Activated T-helper 2 cell treated with anti-CD3 and anti-CD28 coated beads, Interferon-gamma antibody, Interleukin-2, Interleukin-4, amounts not matched to agents 10 μg/mL and 5 μg/mL and 100 μg/mL, durations not matched to agents 14 hours and 24 hours and 36 hours (primary cell): Measurements from ENCODE around the gene PCNX1. TPM values are rescaled to one million over a fixed set of nuclear protein-coding genes. Genes with fewer than 3 reads are reported as not detected.
"Not testable (repeated sequence)": the region's sequence is repeated elsewhere in the genome, so short reads cannot be mapped to it uniquely, and the experiment has no call there.

Experiments
- DNase-seq: peaks from one replicate; pipeline ENCODE4 v3.0.0; 2021; ENCODE audit warnings: low spot score
- H3K27ac Mint-ChIP-seq: one replicate; pipeline ENCODE4 v1.8.0; 2021; ENCODE audit warnings: mixed read lengths
- H3K27me3 Mint-ChIP-seq: one replicate; pipeline ENCODE4 v1.8.0; 2021; ENCODE audit warnings: low read depth, mixed read lengths
- H3K36me3 Mint-ChIP-seq: one replicate; pipeline ENCODE4 v1.8.0; 2021; ENCODE audit warnings: low read depth, mixed read lengths
- H3K4me1 Mint-ChIP-seq: one replicate; pipeline ENCODE4 v1.8.0; 2021; ENCODE audit warnings: low read depth, mixed read lengths
- H3K4me3 Mint-ChIP-seq: one replicate; pipeline ENCODE4 v1.8.0; 2021; ENCODE audit warnings: low read depth, mild to moderate bottlenecking, moderate library complexity, mixed read lengths
- H3K9me3 Mint-ChIP-seq: one replicate; pipeline ENCODE4 v1.8.0; 2021; ENCODE audit warnings: mixed read lengths
- intact Hi-C: fragments of 100-400 bp; cut with micrococcal nuclease; formaldehyde crosslinking; loops from one replicate; pipeline ENCODE4 v1.15.1; 2023
- total RNA-seq: library from RNA; stranded (reverse); gene quantifications from 2 replicates; pipeline ENCODE4 v1.2.3, GENCODE V29; 2022

The PCNX1 gene
- total RNA-seq, 1 donor from 2014 or later: 54.5 TPM

GRCh38 chr14:71060274-71060673, 153.0 kb downstream of the PCNX1 start:
- Mint-ChIP-seq H3K27ac (no peak overlapping the region), H3K27me3 (no peaks in the 10 kb centered on the region), H3K4me1 (no peaks in the 10 kb centered on the region), H3K36me3 (peaks cover 80% of the 10 kb centered on the region), H3K4me3 (no peak overlapping the region), H3K9me3 (peaks cover 11% of the 10 kb centered on the region)
- DNase-seq: no peak
- intact Hi-C loops: no loop called here

- Mint-ChIP-seq H3K9me3 (peaks cover 15% of the 10 kb centered on the region), H3K27ac (no peak overlapping the region), H3K4me1 (no peaks in the 10 kb centered on the region), H3K27me3 (no peaks in the 10 kb centered on the region), H3K4me3 (no peak overlapping the region), H3K36me3 (peaks cover 84% of the 10 kb centered on the region)
- intact Hi-C loops: no loop called here
- no peak for DNase-seq
These were observed 153.7 kb downstream of the PCNX1 start for GRCh38 chr14:71060825-71061455.

- DNase-seq: no peak
- H3K4me1 Mint-ChIP-seq: no peaks in the 10 kb centered on the region
- H3K4me3 Mint-ChIP-seq: no peak overlapping the region
- peaks cover 88% of the 10 kb centered on the region for H3K36me3 Mint-ChIP-seq
- H3K27me3 Mint-ChIP-seq: no peaks in the 10 kb centered on the region
- intact Hi-C loops: no loop called here
- H3K9me3 Mint-ChIP-seq: peaks cover 15% of the 10 kb centered on the region
- peak overlapping the region; percentile 36 for H3K27ac Mint-ChIP-seq
These were observed 154.2 kb downstream of the PCNX1 start for GRCh38 chr14:71061458-71061857.

- H3K9me3 Mint-ChIP-seq: peaks cover 15% of the 10 kb centered on the region
- H3K27me3 Mint-ChIP-seq: no peaks in the 10 kb centered on the region
- DNase-seq: no peak
These were observed 155.5 kb downstream of the PCNX1 start for GRCh38 chr14:71062581-71063303.

GRCh38 chr14:71063351-71063750, 156.1 kb downstream of the PCNX1 start:
- Mint-ChIP-seq H3K36me3 (peaks cover 87% of the 10 kb centered on the region), H3K4me1 (no peaks in the 10 kb centered on the region), H3K27ac (no peak overlapping the region), H3K9me3 (peaks cover 15% of the 10 kb centered on the region), H3K27me3 (no peaks in the 10 kb centered on the region), H3K4me3 (no peak overlapping the region)
- intact Hi-C loops: no loop called here
- no peak for DNase-seq

More at GRCh38 chr14:71062581-71063303, 155.5 kb downstream of the PCNX1 start:
- Mint-ChIP-seq H3K36me3 (peaks cover 93% of the 10 kb centered on the region), H3K4me1 (no peaks in the 10 kb centered on the region), H3K27ac (no peak overlapping the region), H3K4me3 (no peak overlapping the region)
- intact Hi-C loops: no loop called here

GRCh38 chr14:71064747-71065146, 157.5 kb downstream of the PCNX1 start:
- H3K27ac Mint-ChIP-seq, H3K4me1 Mint-ChIP-seq, DNase-seq, intact Hi-C loops, H3K27me3 Mint-ChIP-seq, H3K4me3 Mint-ChIP-seq: not testable (repeated sequence)
- H3K36me3 Mint-ChIP-seq: peaks cover 79% of the 10 kb centered on the region
- H3K9me3 Mint-ChIP-seq: peaks cover 15% of the 10 kb centered on the region

- Mint-ChIP-seq H3K9me3 (peaks cover 5% of the 10 kb centered on the region), H3K36me3 (peaks cover 72% of the 10 kb centered on the region), H3K27me3 (no peaks in the 10 kb centered on the region), H3K4me1 (peaks cover 14% of the 10 kb centered on the region), H3K4me3 (no peak overlapping the region), H3K27ac (no peak overlapping the region)
- intact Hi-C loops: no loop called here
- no peak for DNase-seq
These were observed 162.9 kb downstream of the PCNX1 start for GRCh38 chr14:71070169-71070568.

GRCh38 chr14:71071042-71071441, 163.8 kb downstream of the PCNX1 start:
- intact Hi-C loops: no loop called here
- H3K36me3 Mint-ChIP-seq: peaks cover 71% of the 10 kb centered on the region
- H3K4me3 Mint-ChIP-seq: no peak overlapping the region
- H3K27ac Mint-ChIP-seq: no peak overlapping the region
- no peak for DNase-seq
- peaks cover 14% of the 10 kb centered on the region for H3K4me1 Mint-ChIP-seq
- H3K9me3 Mint-ChIP-seq: no peaks in the 10 kb centered on the region
- H3K27me3 Mint-ChIP-seq: no peaks in the 10 kb centered on the region

GRCh38 chr14:71076462-71077092, 169.3 kb downstream of the PCNX1 start:
- Mint-ChIP-seq H3K27ac (no peak overlapping the region), H3K27me3 (no peaks in the 10 kb centered on the region), H3K4me1 (peaks cover 3% of the 10 kb centered on the region), H3K4me3 (no peak overlapping the region), H3K36me3 (peaks cover 86% of the 10 kb centered on the region), H3K9me3 (peaks cover 21% of the 10 kb centered on the region)
- intact Hi-C loops: no loop called here
- DNase-seq: no peak

- Mint-ChIP-seq H3K4me1 (peaks cover 1% of the 10 kb centered on the region), H3K27me3 (no peaks in the 10 kb centered on the region), H3K27ac (no peak overlapping the region), H3K36me3 (peaks cover 93% of the 10 kb centered on the region), H3K9me3 (peaks cover 21% of the 10 kb centered on the region), H3K4me3 (no peak overlapping the region)
- DNase-seq: no peak
- intact Hi-C loops: no loop called here
These were observed 171.2 kb downstream of the PCNX1 start for GRCh38 chr14:71078500-71078899.

- Mint-ChIP-seq H3K4me3 (no peak overlapping the region), H3K36me3 (peaks cover 65% of the 10 kb centered on the region), H3K27ac (no peak overlapping the region), H3K9me3 (no peaks in the 10 kb centered on the region), H3K4me1 (no peaks in the 10 kb centered on the region), H3K27me3 (no peaks in the 10 kb centered on the region)
- DNase-seq: no peak
- intact Hi-C loops: no loop called here
These were observed 179.3 kb downstream of the PCNX1 start for GRCh38 chr14:71086567-71086966.

GRCh38 chr14:71089971-71090370, 182.7 kb downstream of the PCNX1 start:
- intact Hi-C loops: no loop called here
- H3K27ac Mint-ChIP-seq: no peak overlapping the region
- peaks cover 75% of the 10 kb centered on the region for H3K36me3 Mint-ChIP-seq
- no peak overlapping the region for H3K4me3 Mint-ChIP-seq
- no peaks in the 10 kb centered on the region for H3K9me3 Mint-ChIP-seq
- H3K4me1 Mint-ChIP-seq: peaks cover 5% of the 10 kb centered on the region
- no peaks in the 10 kb centered on the region for H3K27me3 Mint-ChIP-seq
- DNase-seq: no peak

- H3K27ac Mint-ChIP-seq: no peak overlapping the region
- H3K36me3 Mint-ChIP-seq: peaks cover 80% of the 10 kb centered on the region
- H3K4me1 Mint-ChIP-seq: peaks cover 9% of the 10 kb centered on the region
- no peak overlapping the region for H3K4me3 Mint-ChIP-seq
- no peak for DNase-seq
- H3K27me3 Mint-ChIP-seq: no peaks in the 10 kb centered on the region
- H3K9me3 Mint-ChIP-seq: peaks cover 13% of the 10 kb centered on the region
- intact Hi-C loops: no loop called here
These were observed 187.5 kb downstream of the PCNX1 start for GRCh38 chr14:71094722-71095121.
